Neutrophil (primary cell): ENCODE data around the gene IPO9.

Experiments
- H3K27ac ChIP-seq: fragments of 200-600 bp; sonication (generic); 2 replicates; pipeline ENCODE4 v1.5.1; 2016; ENCODE audit warnings: mild to moderate bottlenecking, moderate library complexity
- H3K27me3 ChIP-seq: fragments of 200-600 bp; sonication (generic); 2 replicates; pipeline ENCODE4 v1.6.0; 2016; ENCODE audit warnings: mild to moderate bottlenecking
- H3K36me3 ChIP-seq: fragments of 200-600 bp; sonication (generic); 2 replicates; pipeline ENCODE4 v1.5.1; 2017
- H3K4me1 ChIP-seq, 2 experiments: fragments of 200-600 bp in 1 of 2; sonication (generic) in 1 of 2; 1 replicate in 1 of 2; 2 replicates in 1 of 2; pipeline versions ENCODE4 v1.5.1 to v1.6.1; 2013 to 2016; ENCODE audit warnings: low read depth in 1 of 2, low read length in 1 of 2, mild to moderate bottlenecking in 1 of 2, moderate library complexity in 1 of 2; ENCODE audit not compliant: control insufficient read depth in 1 of 2, insufficient read depth in 1 of 2
- H3K4me3 ChIP-seq, 2 experiments: fragments of 200-600 bp in 1 of 2; sonication (generic) in 1 of 2; 1 replicate in 1 of 2; 2 replicates in 1 of 2; pipeline ENCODE4 v1.5.1; 2013 to 2016; ENCODE audit warnings: low read depth in 1 of 2, low read length in 1 of 2, mild to moderate bottlenecking in 1 of 2, moderate library complexity in 1 of 2
- H3K9me3 ChIP-seq: fragments of 200-600 bp; sonication (generic); 2 replicates; pipeline ENCODE4 v1.5.1; 2016
- TF ChIP-seq, protein P1 (sequence below): fragments of 200-600 bp; sonication (generic); IDR thresholded peaks from 2 replicates; pipeline ENCODE4 v1.5.1; 2016; ENCODE audit warnings: antibody characterized with exemption

IPO9 gene

DNA sequence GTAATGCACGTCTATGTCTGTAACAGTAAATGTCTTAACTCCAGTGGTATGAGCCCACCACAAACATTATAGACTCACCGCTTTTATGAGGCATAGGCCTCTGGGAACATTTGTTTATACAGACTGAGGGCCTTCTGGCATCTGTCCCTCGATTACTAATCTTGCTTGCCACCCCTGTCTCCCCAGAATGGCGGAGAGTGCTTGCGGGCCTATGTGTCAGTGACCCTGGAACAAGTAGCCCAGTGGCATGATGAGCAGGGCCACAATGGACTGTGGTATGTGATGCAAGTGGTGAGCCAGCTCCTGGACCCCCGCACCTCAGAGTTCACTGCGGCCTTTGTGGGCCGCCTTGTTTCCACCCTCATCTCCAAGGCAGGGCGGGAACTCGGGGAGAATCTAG is 41.4 kb downstream of the IPO9 start:
- Histone ChIP-seq H3K27me3 (no peaks in the 10 kb centered on the region), H3K9me3 (no peaks in the 10 kb centered on the region), H3K36me3 (peaks cover 81% of the 10 kb centered on the region), H3K27ac (no peak overlapping the region), H3K4me1 (no peaks in the 10 kb centered on the region), H3K4me3 (no peak overlapping the region)
- TF ChIP-seq, protein P1, sequence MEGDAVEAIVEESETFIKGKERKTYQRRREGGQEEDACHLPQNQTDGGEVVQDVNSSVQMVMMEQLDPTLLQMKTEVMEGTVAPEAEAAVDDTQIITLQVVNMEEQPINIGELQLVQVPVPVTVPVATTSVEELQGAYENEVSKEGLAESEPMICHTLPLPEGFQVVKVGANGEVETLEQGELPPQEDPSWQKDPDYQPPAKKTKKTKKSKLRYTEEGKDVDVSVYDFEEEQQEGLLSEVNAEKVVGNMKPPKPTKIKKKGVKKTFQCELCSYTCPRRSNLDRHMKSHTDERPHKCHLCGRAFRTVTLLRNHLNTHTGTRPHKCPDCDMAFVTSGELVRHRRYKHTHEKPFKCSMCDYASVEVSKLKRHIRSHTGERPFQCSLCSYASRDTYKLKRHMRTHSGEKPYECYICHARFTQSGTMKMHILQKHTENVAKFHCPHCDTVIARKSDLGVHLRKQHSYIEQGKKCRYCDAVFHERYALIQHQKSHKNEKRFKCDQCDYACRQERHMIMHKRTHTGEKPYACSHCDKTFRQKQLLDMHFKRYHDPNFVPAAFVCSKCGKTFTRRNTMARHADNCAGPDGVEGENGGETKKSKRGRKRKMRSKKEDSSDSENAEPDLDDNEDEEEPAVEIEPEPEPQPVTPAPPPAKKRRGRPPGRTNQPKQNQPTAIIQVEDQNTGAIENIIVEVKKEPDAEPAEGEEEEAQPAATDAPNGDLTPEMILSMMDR: no peak

DNA sequence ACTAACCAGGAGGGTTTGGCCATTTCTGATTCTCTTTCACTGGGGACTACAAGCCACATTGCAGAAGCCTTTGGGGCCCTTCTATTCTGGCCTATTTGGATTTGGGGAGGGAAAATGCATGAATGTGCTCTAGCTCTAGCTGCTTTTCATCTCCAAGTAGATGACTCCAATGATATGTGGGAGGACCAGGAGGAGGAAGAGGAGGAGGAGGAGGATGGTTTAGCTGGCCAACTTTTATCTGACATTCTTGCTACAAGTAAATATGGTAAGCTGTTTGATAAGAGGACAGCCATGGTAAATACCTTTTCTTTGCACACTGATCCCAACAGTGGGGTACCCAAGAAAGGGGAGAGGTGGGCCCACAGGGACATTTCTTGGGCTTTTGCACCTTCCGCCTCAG is 45.7 kb downstream of the IPO9 start:
- Histone ChIP-seq H3K4me3 (no peak overlapping the region), H3K27me3 (no peaks in the 10 kb centered on the region), H3K9me3 (no peaks in the 10 kb centered on the region), H3K4me1 (no peaks in the 10 kb centered on the region), H3K36me3 (peaks cover 73% of the 10 kb centered on the region), H3K27ac (no peak overlapping the region)
- TF ChIP-seq, protein P1: no peak

DNA sequence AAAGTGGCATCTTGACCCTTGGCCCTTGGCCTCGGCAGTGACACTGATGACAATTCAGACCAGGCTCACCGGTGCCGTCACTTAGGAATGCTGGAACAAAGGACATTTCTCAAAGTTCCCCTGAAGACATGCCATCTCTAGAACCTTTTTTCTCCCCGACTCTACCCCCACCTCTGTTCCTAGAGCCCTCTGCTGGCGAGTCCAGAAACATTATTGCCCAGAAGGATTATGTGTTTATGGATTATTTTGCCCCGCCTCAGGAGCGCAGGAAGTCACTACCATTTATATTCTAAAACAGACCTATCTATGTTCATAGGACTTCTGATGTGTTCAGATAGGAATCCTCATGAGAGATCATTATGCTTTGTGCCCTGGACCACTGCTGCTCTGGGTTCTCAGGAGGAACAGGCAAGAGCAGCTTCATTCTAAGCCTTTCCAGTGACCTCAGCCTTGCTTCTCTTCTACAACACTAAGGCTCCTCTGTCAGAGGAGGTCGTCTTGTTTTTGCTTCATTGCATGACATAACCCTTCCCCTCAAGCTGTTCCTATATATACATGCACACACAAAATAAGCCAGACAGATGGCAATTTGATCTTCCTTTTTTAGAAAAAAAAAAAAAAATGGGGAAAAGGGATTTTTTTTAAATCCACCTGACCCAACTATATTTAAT is 47.3 kb downstream of the IPO9 start:
- Histone ChIP-seq H3K27me3 (no peaks in the 10 kb centered on the region), H3K4me3 (no peak overlapping the region), H3K4me1 (peaks cover 8 to 9% of the 10 kb centered on the region in 2 experiments), H3K9me3 (no peaks in the 10 kb centered on the region), H3K36me3 (peaks cover 58% of the 10 kb centered on the region), H3K27ac (no peak overlapping the region)
- TF ChIP-seq, protein P1: no peak

DNA sequence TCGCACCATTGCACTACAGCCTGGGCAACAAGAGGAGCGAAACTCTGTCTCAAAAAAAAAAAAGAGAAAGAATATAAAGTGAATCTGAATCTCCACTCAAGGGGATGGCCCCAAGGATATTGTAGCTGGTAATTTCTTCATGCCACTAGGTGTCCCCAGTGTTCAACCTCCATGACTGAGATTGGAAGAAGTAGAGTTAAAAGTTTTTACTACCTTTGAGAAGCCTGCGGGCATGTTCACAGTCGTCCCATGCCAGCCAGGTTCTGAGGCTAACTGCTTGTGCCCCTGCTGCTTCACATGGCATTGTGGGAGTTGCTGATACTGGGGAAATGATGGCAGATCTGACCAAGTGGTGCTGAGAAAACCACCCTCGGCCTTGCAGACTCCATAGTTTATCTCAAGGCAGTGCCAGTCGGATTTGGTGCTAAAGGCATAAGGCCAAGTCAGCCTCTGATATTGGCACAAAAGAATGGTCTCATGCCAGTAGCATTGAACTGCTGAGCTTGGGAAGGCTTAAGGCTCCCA is 49.0 kb downstream of the IPO9 start:
- TF ChIP-seq, protein P1: peak; percentile 31
- Histone ChIP-seq H3K36me3 (peaks cover 42% of the 10 kb centered on the region), H3K4me1 (peaks cover 25% of the 10 kb centered on the region in 2 experiments), H3K27ac (no peak overlapping the region), H3K4me3 (no peak overlapping the region), H3K27me3 (no peaks in the 10 kb centered on the region), H3K9me3 (no peaks in the 10 kb centered on the region)

DNA sequence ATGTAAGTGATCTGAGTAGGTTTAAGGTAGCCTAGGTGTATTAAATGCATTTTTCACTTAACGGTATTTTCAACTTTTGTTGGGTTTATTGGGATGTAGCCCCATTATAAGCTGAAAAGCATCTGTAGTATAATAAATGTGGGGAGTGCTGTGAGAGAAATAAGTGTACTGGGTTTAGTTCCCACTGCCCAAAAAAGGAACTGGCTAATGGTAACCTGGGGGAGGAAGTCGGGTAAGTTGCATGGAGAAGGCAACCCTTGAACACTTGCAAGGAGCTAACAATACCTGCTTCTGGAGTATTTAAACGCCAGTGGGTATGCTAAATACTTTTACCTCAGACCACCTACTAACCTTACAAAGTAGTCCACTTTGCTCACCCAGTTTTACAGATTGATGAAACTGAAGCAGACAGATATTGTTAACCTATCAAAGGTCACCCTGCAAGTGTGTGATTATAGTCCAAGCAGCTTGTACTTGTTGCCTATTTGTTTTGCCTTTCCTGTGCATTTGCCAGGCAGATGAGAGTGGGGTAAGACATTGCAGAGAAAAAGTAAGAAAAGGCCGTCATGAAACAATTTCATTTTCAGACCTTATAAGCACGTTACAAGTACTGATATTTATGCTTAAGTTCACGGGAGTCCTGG is 52.1 kb downstream of the IPO9 start:
- peaks cover 13% of the 10 kb centered on the region for H3K36me3 ChIP-seq
- TF ChIP-seq, protein P1: no peak
- H3K4me1 ChIP-seq: peaks cover 40% of the 10 kb centered on the region in 2 experiments
- no peaks in the 10 kb centered on the region for H3K9me3 ChIP-seq
- peaks cover 14% of the 10 kb centered on the region for H3K27me3 ChIP-seq
- H3K27ac ChIP-seq: peak overlapping the region; percentile 89
- no peak overlapping the region for H3K4me3 ChIP-seq
